Left ventricle myocardium inferior (tissue), 1 donor: ENCODE measurements around the gene DLG5. TPM values are rescaled to one million over a fixed set of nuclear protein-coding genes. Genes with fewer than 3 reads are reported as not detected.

Experiments used
- DNase-seq: peaks from one replicate; pipeline ENCODE4 v3.0.0-alpha.2; 2020
- H3K27ac ChIP-seq: fragments of 200-600 bp; replicated peaks from 2 replicates; pipeline ENCODE4 v1.8.0; 2021
- H3K27me3 ChIP-seq: fragments of 200-600 bp; 2 replicates; pipeline ENCODE4 v1.8.0; 2021; ENCODE audit warnings: low read depth
- H3K36me3 ChIP-seq: fragments of 200-600 bp; 2 replicates; pipeline ENCODE4 v1.8.0; 2021
- H3K4me1 ChIP-seq: fragments of 200-600 bp; 2 replicates; pipeline ENCODE4 v1.8.0; 2021
- H3K4me3 ChIP-seq: fragments of 200-600 bp; 2 replicates; pipeline ENCODE4 v1.8.0; 2021; ENCODE audit warnings: mild to moderate bottlenecking, moderate library complexity
- H3K9me3 ChIP-seq: fragments of 200-600 bp; replicated peaks from 2 replicates; pipeline ENCODE4 v1.8.0; 2021
- CTCF ChIP-seq: fragments of 200-600 bp; IDR thresholded peaks from 2 replicates; pipeline ENCODE4 v1.8.0; 2021; ENCODE audit warnings: antibody characterized with exemption, mild to moderate bottlenecking, borderline replicate concordance
- intact Hi-C: fragments of 100-400 bp; cut with micrococcal nuclease; formaldehyde crosslinking; loops from one replicate; pipeline ENCODE4 v1.11.0; 2022
- total RNA-seq: library from RNA; stranded (reverse); fragmentation: NEBNext Ultra II Directional; extraction: Animal tissue kit (Norgen Biotek cat#: 25700); gene quantifications from one replicate; pipeline ENCODE4 v1.2.1, GENCODE V29; 2021
- donor health status: DM: no; HTN: yes; CAD: no; lungs with severe emphysema.

The DLG5 gene
- total RNA-seq, 1 donor from 2014 or later, result 8.9 TPM

- DNase-seq, result no peak
- intact Hi-C loops, result no loop called here
Measured at GRCh38 chr10:77746047-77746707, 180.4 kb downstream of the DLG5 start.

GRCh38 chr10:77744245-77744644 lies 182.3 kb downstream of the DLG5 start:
- H3K4me3 ChIP-seq, result no peak overlapping the region
- peaks cover 16% of the 10 kb centered on the region for H3K9me3 ChIP-seq
- intact Hi-C loops, result no loop called here
- H3K36me3 ChIP-seq, result no peaks in the 10 kb centered on the region
- H3K4me1 ChIP-seq, result no peaks in the 10 kb centered on the region
- H3K27me3 ChIP-seq, result peaks cover 4% of the 10 kb centered on the region
- no peak for DNase-seq
- no peak for TF ChIP-seq CTCF
- H3K27ac ChIP-seq, result no peak overlapping the region

More at GRCh38 chr10:77746047-77746707, 180.4 kb downstream of the DLG5 start:
- peaks cover 4% of the 10 kb centered on the region for H3K27me3 ChIP-seq
- H3K4me1 ChIP-seq, result no peaks in the 10 kb centered on the region
- H3K4me3 ChIP-seq, result no peak overlapping the region
- no peak for TF ChIP-seq CTCF
- no peaks in the 10 kb centered on the region for H3K36me3 ChIP-seq
- peaks cover 17% of the 10 kb centered on the region for H3K9me3 ChIP-seq
- no peak overlapping the region for H3K27ac ChIP-seq

- intact Hi-C loops, result no loop called here
- Histone ChIP-seq H3K36me3 (no peaks in the 10 kb centered on the region), H3K4me1 (no peaks in the 10 kb centered on the region), H3K4me3 (no peak overlapping the region), H3K27ac (no peak overlapping the region), H3K27me3 (peaks cover 4% of the 10 kb centered on the region), H3K9me3 (peaks cover 16% of the 10 kb centered on the region)
- no peak for TF ChIP-seq CTCF
- no peak for DNase-seq
Measured at GRCh38 chr10:77742172-77742571, 184.4 kb downstream of the DLG5 start.

- Histone ChIP-seq H3K4me3 (no peak overlapping the region), H3K27me3 (no peaks in the 10 kb centered on the region), H3K27ac (no peak overlapping the region), H3K4me1 (no peaks in the 10 kb centered on the region), H3K36me3 (no peaks in the 10 kb centered on the region), H3K9me3 (peaks cover 19% of the 10 kb centered on the region)
- no peak for TF ChIP-seq CTCF
- intact Hi-C loops, result no loop called here
- no peak for DNase-seq
Measured at GRCh38 chr10:77741746-77742145, 184.8 kb downstream of the DLG5 start.

Other genes starting within 250 kb of the DLG5 start
- 8.2 TPM for gene POLR3A, start 102.8 kb upstream of the DLG5 start, total RNA-seq
- gene RPS24, start 107.1 kb upstream of the DLG5 start, total RNA-seq, result 829 TPM